ENCODE data around the gene ACOX2. TPM values are rescaled to one million over a fixed set of nuclear protein-coding genes. Genes with fewer than 3 reads are reported as not detected.

The ACOX2 gene
- total RNA-seq, 4 donors from 2014 or later: 18.6 to 43.1 (median 36.1) TPM

GRCh38 chr3:58580826-58581327, 43.9 kb upstream of the ACOX2 start:
- TF ChIP-seq CTCF (IDR thresholded peaks at IDR 0.05) (no peak), EP300 (IDR thresholded peaks at IDR 0.05) (peak in 1 of 2 donors; percentile 53)
- H3K4me1 ChIP-seq: peaks cover 0 to 43% (median 17%) of the 10 kb centered on the region in 4 donors
- no peaks in the 10 kb centered on the region for H3K27me3 ChIP-seq
- H3K36me3 ChIP-seq: no peaks in the 10 kb centered on the region
- 70 to 78% methylated on average over 4 of the region's 4 CpGs for WGBS, 2 donors
- H3K27ac ChIP-seq: peak overlapping the region in 3 of 4 donors; percentile 15 to 93 (median 60)
- H3K9me3 ChIP-seq: no peaks in the 10 kb centered on the region
- H3K4me3 ChIP-seq: no peak overlapping the region
- no peak for DNase-seq (ENCODE audit: low spot score in 2 of 2)

GRCh38 chr3:58578873-58579272, 41.9 kb upstream of the ACOX2 start:
- Histone ChIP-seq H3K36me3 (no peaks in the 10 kb centered on the region), H3K27me3 (no peaks in the 10 kb centered on the region), H3K9me3 (no peaks in the 10 kb centered on the region), H3K27ac (peak overlapping the region in 1 of 4 donors; percentile 93), H3K4me1 (peaks cover 0 to 51% (median 12%) of the 10 kb centered on the region in 4 donors), H3K4me3 (no peak overlapping the region)
- DNase-seq (ENCODE audit: low spot score in 2 of 2): no peak
- WGBS, 2 donors: 93 to 95% methylated on average over 5 of the region's 5 CpGs
- TF ChIP-seq POLR2A (IDR thresholded peaks at IDR 0.05) (no peak), CTCF (IDR thresholded peaks at IDR 0.05) (no peak), EP300 (IDR thresholded peaks at IDR 0.05) (no peak)

GRCh38 chr3:58577269-58577821, 40.4 kb upstream of the ACOX2 start, which contains the start of gene FAM107A:
Gene FAM107A (minus strand): TSS chr3:58577391. CDS start chr3:58569860, 7,531 bp downstream.
- no peaks in the 10 kb centered on the region for H3K27me3 ChIP-seq
- H3K4me3 ChIP-seq: peak within 1 kb of the TSS; percentile 33 to 53 (median 34)
- peaks cover 0 to under 1% (median 0%) of the 10 kb centered on the region in 3 donors for H3K36me3 ChIP-seq
- 13 to 19% methylated on average over 12 of the region's 12 CpGs for WGBS, 2 donors
- no peaks in the 10 kb centered on the region for H3K9me3 ChIP-seq
- H3K27ac ChIP-seq: peak within 1 kb of the TSS; percentile 77 to 93 (median 86)
- DNase-seq (ENCODE audit: low spot score in 2 of 2): peak; percentile 58 to 67
- peaks cover 0 to 55% (median 12%) of the 10 kb centered on the region in 4 donors for H3K4me1 ChIP-seq
- TF ChIP-seq EP300 (IDR thresholded peaks at IDR 0.05) (peak; percentile 85 to 92), POLR2A (IDR thresholded peaks at IDR 0.05) (peak in 1 of 2 donors; percentile 56), CTCF (IDR thresholded peaks at IDR 0.05) (peak in 3 of 5 experiments; percentile 24 to 47 (median 27))

GRCh38 chr3:58576716-58577115, 39.7 kb upstream of the ACOX2 start:
- DNase-seq (ENCODE audit: low spot score in 2 of 2): no peak
- Histone ChIP-seq H3K4me3 (peak overlapping the region; percentile 33 to 53 (median 34)), H3K36me3 (peaks cover 0 to 5% (median 0%) of the 10 kb centered on the region in 3 donors), H3K27me3 (no peaks in the 10 kb centered on the region), H3K4me1 (peaks cover 0 to 55% (median 12%) of the 10 kb centered on the region in 4 donors), H3K9me3 (no peaks in the 10 kb centered on the region), H3K27ac (peak overlapping the region; percentile 77 to 93 (median 86))
- TF ChIP-seq POLR2A (IDR thresholded peaks at IDR 0.05): no peak
- WGBS, 2 donors: 65 to 76% methylated on average over 6 of the region's 6 CpGs

- no peaks in the 10 kb centered on the region for H3K27me3 ChIP-seq
- WGBS, 2 donors: 37 to 40% methylated on average over 8 of the region's 8 CpGs
- H3K27ac ChIP-seq: peak overlapping the region; percentile 77 to 93 (median 86)
- H3K9me3 ChIP-seq: peaks cover 0 to 3% (median 0%) of the 10 kb centered on the region in 4 donors
- TF ChIP-seq CTCF (IDR thresholded peaks at IDR 0.05) (no peak), POLR2A (IDR thresholded peaks at IDR 0.05) (no peak), EP300 (IDR thresholded peaks at IDR 0.05) (no peak)
- DNase-seq (ENCODE audit: low spot score in 2 of 2): peak in 1 of 2 donors; percentile 57
- peaks cover 0 to 55% (median 12%) of the 10 kb centered on the region in 4 donors for H3K4me1 ChIP-seq
- peak overlapping the region; percentile 33 to 53 (median 34) for H3K4me3 ChIP-seq
- H3K36me3 ChIP-seq: peaks cover 0 to 5% (median 0%) of the 10 kb centered on the region in 3 donors
Measured at GRCh38 chr3:58575971-58576652, 39.1 kb upstream of the ACOX2 start.
